Calu3 (cell line): ENCODE measurements around the gene SELENOK. TPM values are rescaled to one million over a fixed set of nuclear protein-coding genes. Genes with fewer than 3 reads are reported as not detected.

Experiments
- BruUV-seq: library from RNA; stranded (reverse); fragments of 400-500 nt; replicated peaks from 2 replicates; lab custom pipeline; 2021; lab: Mats Ljungman, UMichigan
- CTCF ChIA-PET: fragments of 300-600 bp; sonication (Branson Sonifier 250); formaldehyde crosslinking; loops from one replicate; lab custom pipeline; 2022; ENCODE audit warnings: antibody characterized with exemption; lab: Charles Lee
- DNase-seq: peaks from one replicate; pipeline ENCODE4 v3.0.0; 2022
- H3K27ac Mint-ChIP-seq: one replicate; pipeline ENCODE4 v1.8.0; 2022; ENCODE audit warnings: mixed read lengths; ENCODE audit not compliant: unreplicated experiment
- H3K27me3 Mint-ChIP-seq: one replicate; pipeline ENCODE4 v1.8.0; 2022; ENCODE audit warnings: mixed read lengths; ENCODE audit not compliant: unreplicated experiment
- H3K36me3 Mint-ChIP-seq: one replicate; pipeline ENCODE4 v1.8.0; 2022; ENCODE audit warnings: mild to moderate bottlenecking, moderate library complexity, mixed read lengths; ENCODE audit not compliant: insufficient read depth, unreplicated experiment
- H3K4me1 Mint-ChIP-seq: one replicate; pipeline ENCODE4 v1.8.0; 2022; ENCODE audit warnings: mild to moderate bottlenecking, low read depth, mixed read lengths; ENCODE audit not compliant: unreplicated experiment
- H3K4me3 Mint-ChIP-seq: one replicate; pipeline ENCODE4 v1.8.0; 2022; ENCODE audit warnings: mild to moderate bottlenecking, low read depth, moderate library complexity, mixed read lengths; ENCODE audit not compliant: unreplicated experiment
- H3K9me3 Mint-ChIP-seq: one replicate; pipeline ENCODE4 v1.8.0; 2022; ENCODE audit warnings: low read depth, mixed read lengths; ENCODE audit not compliant: unreplicated experiment
- CTCF ChIP-seq: fragments of 200-600 bp; IDR thresholded peaks from one replicate; pipeline ENCODE4 v1.8.0; 2022; ENCODE audit warnings: antibody characterized with exemption; ENCODE audit not compliant: unreplicated experiment
- intact Hi-C: fragments of 100-400 bp; cut with micrococcal nuclease; formaldehyde crosslinking; loops from one replicate; pipeline ENCODE4 v1.10.0; 2022; ENCODE audit not compliant: unreplicated experiment
- total RNA-seq: library from RNA; stranded (reverse); gene quantifications from 2 replicates; pipeline ENCODE4 v1.2.3, GENCODE V29; 2022

The SELENOK gene
- total RNA-seq, 1 experiment from 2014 or later, result 52.0 TPM

GRCh38 chr3:53849916-53850315 is 41.7 kb downstream of the SELENOK start:
- intact Hi-C loops, result no loop called here
- no TSS peak for BruUV-seq
- TF ChIP-seq CTCF, result no peak
- Mint-ChIP-seq H3K27ac (no peak overlapping the region), H3K4me3 (no peak overlapping the region), H3K27me3 (no peaks in the 10 kb centered on the region), H3K36me3 (peaks cover 19% of the 10 kb centered on the region), H3K9me3 (no peaks in the 10 kb centered on the region), H3K4me1 (peaks cover 12% of the 10 kb centered on the region)
- DNase-seq, result no peak
- CTCF ChIA-PET, result no interaction called here

DNA sequence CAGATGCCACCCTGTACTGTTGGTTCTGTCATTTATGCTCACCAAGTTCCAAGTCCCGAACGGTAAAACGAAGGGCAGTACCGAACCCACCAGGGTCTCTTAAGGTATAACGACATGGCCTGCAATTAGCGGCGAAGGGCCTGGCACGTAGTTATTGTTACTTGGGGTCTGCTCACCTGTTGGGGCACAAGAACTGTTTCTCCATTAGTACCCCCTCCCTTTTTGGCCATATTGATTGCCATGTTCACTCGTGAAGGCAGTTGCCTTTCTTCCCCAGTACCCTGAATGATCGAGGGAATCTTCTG is 44.9 kb downstream of the SELENOK start:
- Mint-ChIP-seq H3K4me1 (peaks cover 43% of the 10 kb centered on the region), H3K36me3 (peaks cover 32% of the 10 kb centered on the region), H3K27ac (no peak overlapping the region), H3K27me3 (no peaks in the 10 kb centered on the region), H3K4me3 (peak overlapping the region; percentile 59), H3K9me3 (no peaks in the 10 kb centered on the region)
- DNase-seq, result no peak
- CTCF ChIA-PET, result interaction anchor here (0.6 kb wide), 2 partner anchors 110 to 848 kb away, joined by 3 read pairs; no protein-coding TSS in a partner anchor
- TF ChIP-seq CTCF, result no peak
- intact Hi-C loops, result no loop called here
- BruUV-seq, result TSS peak; percentile 55

DNA sequence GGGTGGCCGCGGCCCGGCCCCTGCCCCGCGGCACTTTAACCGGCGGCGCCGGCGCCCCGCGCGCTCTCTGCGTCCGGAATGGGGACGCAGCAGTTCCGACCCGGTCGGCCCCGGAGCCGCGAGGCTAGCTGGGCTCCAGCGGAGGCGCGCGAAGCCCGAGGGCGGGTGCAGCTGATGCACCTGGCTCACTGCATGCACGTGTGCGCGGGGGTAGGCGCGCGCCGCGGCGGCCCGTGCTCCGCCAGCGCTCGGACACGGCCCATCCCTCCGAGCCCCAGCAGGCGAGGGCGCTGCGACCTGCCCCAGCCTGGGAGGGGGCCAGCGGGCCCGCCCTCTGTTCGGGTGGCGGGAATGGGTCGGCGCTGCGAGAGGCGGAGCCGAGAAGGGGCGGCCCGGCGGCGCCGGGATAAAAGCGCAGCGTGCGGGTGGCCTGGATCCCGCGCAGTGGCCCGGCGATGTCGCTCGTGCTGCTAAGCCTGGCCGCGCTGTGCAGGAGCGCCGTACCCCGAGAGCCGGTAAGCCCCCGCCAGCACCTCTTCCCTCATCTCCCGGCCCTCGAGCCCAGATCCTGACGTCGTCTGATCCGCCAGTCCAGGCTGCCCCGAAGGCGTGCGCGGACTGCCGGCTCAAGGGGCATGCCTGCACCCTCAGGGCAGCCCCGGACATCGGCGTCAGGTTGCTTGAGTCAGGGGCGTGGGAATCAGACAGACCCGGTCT is 45.4 kb downstream of the SELENOK start, which contains the start of the genes CHDH and IL17RB:
CHDH (minus strand) TSS at position 286 of the 717 bp plus-strand sequence. CDS start 22,411 bp downstream, outside the sequence.
IL17RB (plus strand) TSS at position 435 of the 717 bp plus-strand sequence; CDS start at position 456, 21 bp downstream.
- H3K27ac Mint-ChIP-seq, result peak within 1 kb of the TSS; percentile 83
- no peaks in the 10 kb centered on the region for H3K9me3 Mint-ChIP-seq
- DNase-seq, result peak; percentile 85
- BruUV-seq, result no TSS peak
- H3K36me3 Mint-ChIP-seq, result peaks cover 32% of the 10 kb centered on the region
- intact Hi-C loops, result no loop called here
- TF ChIP-seq CTCF, result no peak
- H3K4me3 Mint-ChIP-seq, result peak within 1 kb of the TSS; percentile 59
- H3K27me3 Mint-ChIP-seq, result no peaks in the 10 kb centered on the region
- peaks cover 47% of the 10 kb centered on the region for H3K4me1 Mint-ChIP-seq
- CTCF ChIA-PET, result interaction anchor here (1.8 kb wide), 1 partner anchor 45 kb away, joined by 5 read pairs; the partner anchor contains the start of gene SELENOK

DNA sequence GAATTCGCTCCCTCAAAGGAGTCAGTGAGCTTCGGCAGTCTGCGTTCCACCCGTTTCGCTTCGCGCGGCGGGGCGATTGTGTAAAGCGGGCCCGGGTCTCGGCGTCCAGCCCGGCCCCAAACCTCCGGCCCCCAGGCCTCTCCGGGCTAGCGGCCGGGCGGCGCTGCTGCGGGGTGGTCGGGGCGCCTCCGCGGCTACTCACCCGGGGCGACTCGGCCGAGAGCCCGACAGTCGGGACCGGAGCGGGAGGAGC is 45.9 kb downstream of the SELENOK start:
- DNase-seq, result no peak
- no peak overlapping the region for H3K27ac Mint-ChIP-seq
- CTCF ChIA-PET, result interaction anchor here (1.8 kb wide), 1 partner anchor 46 kb away, joined by 5 read pairs; the partner anchor contains the start of gene SELENOK
- BruUV-seq, result no TSS peak
- H3K9me3 Mint-ChIP-seq, result no peaks in the 10 kb centered on the region
- peak overlapping the region; percentile 59 for H3K4me3 Mint-ChIP-seq
- H3K36me3 Mint-ChIP-seq, result peaks cover 32% of the 10 kb centered on the region
- no peak for TF ChIP-seq CTCF
- no peaks in the 10 kb centered on the region for H3K27me3 Mint-ChIP-seq
- intact Hi-C loops, result no loop called here
- peaks cover 52% of the 10 kb centered on the region for H3K4me1 Mint-ChIP-seq
